Mucosa of rectum (tissue), 2 donors: Measurements from ENCODE around the gene TLX1.
A peak's percentile ranks its signal among the peaks of the same experiment; 100 is the strongest.

ENCODE experiments used
- H3K27ac ChIP-seq, 2 donors: one replicate each; pipeline ENCODE4 v1.7.0; 2013; ENCODE audit warnings: inconsistent platforms in 2 of 2, low read depth in 2 of 2, low read length in 2 of 2
- H3K27me3 ChIP-seq, 2 donors: one replicate each; pipeline ENCODE4 v1.7.0; 2013; ENCODE audit warnings: low read length in 2 of 2; ENCODE audit not compliant: control insufficient read depth in 2 of 2, insufficient read depth in 2 of 2
- H3K36me3 ChIP-seq, 2 donors: one replicate each; pipeline ENCODE4 v1.7.0; 2013; ENCODE audit warnings: low read length in 2 of 2; ENCODE audit not compliant: control insufficient read depth in 2 of 2, insufficient read depth in 2 of 2
- H3K4me1 ChIP-seq, 2 donors: one replicate each; pipeline ENCODE4 v1.7.0; 2013; ENCODE audit warnings: low read length in 2 of 2, mild to moderate bottlenecking in 1 of 2; ENCODE audit not compliant: control insufficient read depth in 2 of 2, insufficient read depth in 2 of 2
- H3K4me3 ChIP-seq, 2 donors: one replicate each; pipeline ENCODE4 v1.7.0; 2013; ENCODE audit warnings: low read length in 2 of 2
- H3K9ac ChIP-seq, 2 donors: one replicate each; pipeline ENCODE4 v1.7.0; 2013; ENCODE audit warnings: low read length in 2 of 2, low read depth in 1 of 2, mild to moderate bottlenecking in 1 of 2
- H3K9me3 ChIP-seq, 2 donors: one replicate each; pipeline ENCODE4 v1.7.0; 2013; ENCODE audit warnings: low read length in 2 of 2; ENCODE audit not compliant: control insufficient read depth in 2 of 2
- donor health status: healthy.
- donor health status: Normal muscosa, but diverticular disease.

TLX1 gene

GRCh38 chr10:101111547-101111946 lies 19.6 kb upstream of the TLX1 start:
- no peaks in the 10 kb centered on the region for H3K9me3 ChIP-seq
- no peaks in the 10 kb centered on the region for H3K36me3 ChIP-seq
- no peak overlapping the region for H3K27ac ChIP-seq
- H3K4me3 ChIP-seq, result no peak overlapping the region
- no peaks in the 10 kb centered on the region for H3K4me1 ChIP-seq
- no peak overlapping the region for H3K9ac ChIP-seq
- H3K27me3 ChIP-seq, result peaks cover 6 to 10% of the 10 kb centered on the region in 2 donors

- no peak overlapping the region for H3K4me3 ChIP-seq
- H3K36me3 ChIP-seq, result no peaks in the 10 kb centered on the region
- no peaks in the 10 kb centered on the region for H3K4me1 ChIP-seq
- no peaks in the 10 kb centered on the region for H3K9me3 ChIP-seq
- H3K27me3 ChIP-seq, result peaks cover 6 to 7% of the 10 kb centered on the region in 2 donors
- no peak overlapping the region for H3K9ac ChIP-seq
- H3K27ac ChIP-seq, result no peak overlapping the region
Observed at GRCh38 chr10:101112799-101113594, 18.1 kb upstream of the TLX1 start.

GRCh38 chr10:101113890-101114403 lies 17.2 kb upstream of the TLX1 start:
- no peaks in the 10 kb centered on the region for H3K4me1 ChIP-seq
- no peaks in the 10 kb centered on the region for H3K36me3 ChIP-seq
- no peak overlapping the region for H3K4me3 ChIP-seq
- no peaks in the 10 kb centered on the region for H3K9me3 ChIP-seq
- H3K27me3 ChIP-seq, result peaks cover 6 to 7% of the 10 kb centered on the region in 2 donors
- no peak overlapping the region for H3K27ac ChIP-seq
- H3K9ac ChIP-seq, result no peak overlapping the region

GRCh38 chr10:101114646-101115045 lies 16.5 kb upstream of the TLX1 start:
- H3K27ac ChIP-seq, result no peak overlapping the region
- H3K36me3 ChIP-seq, result no peaks in the 10 kb centered on the region
- H3K4me1 ChIP-seq, result no peaks in the 10 kb centered on the region
- peaks cover 6 to 7% of the 10 kb centered on the region in 2 donors for H3K27me3 ChIP-seq
- no peaks in the 10 kb centered on the region for H3K9me3 ChIP-seq
- no peak overlapping the region for H3K4me3 ChIP-seq
- no peak overlapping the region for H3K9ac ChIP-seq

- Histone ChIP-seq H3K9ac (no peak overlapping the region), H3K27ac (no peak overlapping the region), H3K27me3 (peaks cover 9 to 11% of the 10 kb centered on the region in 2 donors), H3K36me3 (no peaks in the 10 kb centered on the region), H3K4me3 (no peak overlapping the region), H3K9me3 (no peaks in the 10 kb centered on the region), H3K4me1 (peaks cover 3 to 8% of the 10 kb centered on the region in 2 donors)
Observed at GRCh38 chr10:101116754-101117153, 14.3 kb upstream of the TLX1 start.

GRCh38 chr10:101118031-101118430 lies 13.1 kb upstream of the TLX1 start:
- Histone ChIP-seq H3K4me3 (no peak overlapping the region), H3K27me3 (peaks cover 18 to 20% of the 10 kb centered on the region in 2 donors), H3K9ac (no peak overlapping the region), H3K4me1 (peaks cover 8 to 14% of the 10 kb centered on the region in 2 donors), H3K9me3 (no peaks in the 10 kb centered on the region), H3K36me3 (no peaks in the 10 kb centered on the region), H3K27ac (no peak overlapping the region)

GRCh38 chr10:101120520-101120883 lies 10.6 kb upstream of the TLX1 start:
- Histone ChIP-seq H3K4me3 (peak overlapping the region; percentile 66 to 82), H3K36me3 (no peaks in the 10 kb centered on the region), H3K9me3 (no peaks in the 10 kb centered on the region), H3K27ac (no peak overlapping the region), H3K4me1 (peaks cover 11 to 21% of the 10 kb centered on the region in 2 donors), H3K27me3 (peaks cover 36 to 37% of the 10 kb centered on the region in 2 donors), H3K9ac (no peak overlapping the region)

- no peaks in the 10 kb centered on the region for H3K36me3 ChIP-seq
- peaks cover 34 to 36% of the 10 kb centered on the region in 2 donors for H3K27me3 ChIP-seq
- no peaks in the 10 kb centered on the region for H3K9me3 ChIP-seq
- peak overlapping the region; percentile 66 to 82 for H3K4me3 ChIP-seq
- no peak overlapping the region for H3K27ac ChIP-seq
- peak overlapping the region; percentile 64 to 71 for H3K9ac ChIP-seq
- peaks cover 11 to 21% of the 10 kb centered on the region in 2 donors for H3K4me1 ChIP-seq
Observed at GRCh38 chr10:101120884-101121653, 10.0 kb upstream of the TLX1 start.

GRCh38 chr10:101121654-101122031 lies 9.5 kb upstream of the TLX1 start:
- Histone ChIP-seq H3K9ac (peak overlapping the region in 1 of 2 donors; percentile 71), H3K27me3 (peaks cover 31 to 36% of the 10 kb centered on the region in 2 donors)

More at GRCh38 chr10:101121654-101122031, 9.5 kb upstream of the TLX1 start:
- Histone ChIP-seq H3K36me3 (no peaks in the 10 kb centered on the region), H3K4me1 (peaks cover 11 to 21% of the 10 kb centered on the region in 2 donors), H3K4me3 (peak overlapping the region; percentile 66 to 82), H3K9me3 (no peaks in the 10 kb centered on the region), H3K27ac (no peak overlapping the region)
